ENCODE data around the gene IRX6. TPM values are rescaled to one million over a fixed set of nuclear protein-coding genes. Genes with fewer than 3 reads are reported as not detected.

IRX6 gene
- total RNA-seq, 1 donor from 2014 or later, result not detected

- Histone ChIP-seq H3K27me3 (ENCODE audit: control insufficient read depth in 3 of 3, insufficient read depth in 3 of 3, low read length in 3 of 3) (peaks cover 35 to 65% (median 43%) of the 10 kb centered on the region in 3 donors), H3K9ac (ENCODE audit: low read depth in 1 of 3, low read length in 3 of 3) (no peak overlapping the region), H3K36me3 (ENCODE audit: control insufficient read depth in 3 of 3, insufficient read depth in 3 of 3, low read length in 3 of 3) (peaks cover 0 to 3% (median 0%) of the 10 kb centered on the region in 3 donors), H3K9me3 (ENCODE audit: control insufficient read depth in 3 of 3, low read length in 3 of 3) (no peaks in the 10 kb centered on the region), H3K4me1 (ENCODE audit: control insufficient read depth in 3 of 3, insufficient read depth in 3 of 3, low read length in 3 of 3) (peaks cover 4 to 12% (median 8%) of the 10 kb centered on the region in 3 donors), H3K4me3 (ENCODE audit: low read length in 3 of 3) (peak overlapping the region; percentile 12 to 30 (median 14)), H3K27ac (ENCODE audit: low read depth, low read length) (no peak overlapping the region)
Measured at GRCh38 chr16:55330781-55331647, 7.0 kb downstream of the IRX6 start.

GRCh38 chr16:55331648-55332185 lies 7.7 kb downstream of the IRX6 start:
- no peak overlapping the region for H3K27ac ChIP-seq (ENCODE audit: low read depth, low read length)
- peaks cover 35 to 58% (median 43%) of the 10 kb centered on the region in 3 donors for H3K27me3 ChIP-seq (ENCODE audit: control insufficient read depth in 3 of 3, insufficient read depth in 3 of 3, low read length in 3 of 3)
- H3K36me3 ChIP-seq (ENCODE audit: control insufficient read depth in 3 of 3, insufficient read depth in 3 of 3, low read length in 3 of 3), result peaks cover 0 to 3% (median 0%) of the 10 kb centered on the region in 3 donors
- peaks cover 4 to 12% (median 8%) of the 10 kb centered on the region in 3 donors for H3K4me1 ChIP-seq (ENCODE audit: control insufficient read depth in 3 of 3, insufficient read depth in 3 of 3, low read length in 3 of 3)
- H3K9me3 ChIP-seq (ENCODE audit: control insufficient read depth in 3 of 3, low read length in 3 of 3), result no peaks in the 10 kb centered on the region
- no peak overlapping the region for H3K9ac ChIP-seq (ENCODE audit: low read depth in 1 of 3, low read length in 3 of 3)
- H3K4me3 ChIP-seq (ENCODE audit: low read length in 3 of 3), result peak overlapping the region; percentile 12 to 30 (median 14)

GRCh38 chr16:55333684-55334083 lies 9.7 kb downstream of the IRX6 start:
- peaks cover 23 to 45% (median 29%) of the 10 kb centered on the region in 3 donors for H3K27me3 ChIP-seq (ENCODE audit: control insufficient read depth in 3 of 3, insufficient read depth in 3 of 3, low read length in 3 of 3)
- H3K27ac ChIP-seq (ENCODE audit: low read depth, low read length), result no peak overlapping the region
- H3K4me3 ChIP-seq (ENCODE audit: low read length in 3 of 3), result no peak overlapping the region
- no peak overlapping the region for H3K9ac ChIP-seq (ENCODE audit: low read depth in 1 of 3, low read length in 3 of 3)
- peaks cover 0 to 3% (median 0%) of the 10 kb centered on the region in 3 donors for H3K36me3 ChIP-seq (ENCODE audit: control insufficient read depth in 3 of 3, insufficient read depth in 3 of 3, low read length in 3 of 3)
- H3K4me1 ChIP-seq (ENCODE audit: control insufficient read depth in 3 of 3, insufficient read depth in 3 of 3, low read length in 3 of 3), result peaks cover 4 to 12% (median 8%) of the 10 kb centered on the region in 3 donors
- H3K9me3 ChIP-seq (ENCODE audit: control insufficient read depth in 3 of 3, low read length in 3 of 3), result no peaks in the 10 kb centered on the region

- peaks cover 0 to 6% (median 0%) of the 10 kb centered on the region in 3 donors for H3K27me3 ChIP-seq (ENCODE audit: control insufficient read depth in 3 of 3, insufficient read depth in 3 of 3, low read length in 3 of 3)
- no peaks in the 10 kb centered on the region for H3K36me3 ChIP-seq (ENCODE audit: control insufficient read depth in 3 of 3, insufficient read depth in 3 of 3, low read length in 3 of 3)
- no peaks in the 10 kb centered on the region for H3K9me3 ChIP-seq (ENCODE audit: control insufficient read depth in 3 of 3, low read length in 3 of 3)
- peaks cover 0 to under 1% (median 0%) of the 10 kb centered on the region in 3 donors for H3K4me1 ChIP-seq (ENCODE audit: control insufficient read depth in 3 of 3, insufficient read depth in 3 of 3, low read length in 3 of 3)
- H3K9ac ChIP-seq (ENCODE audit: low read depth in 1 of 3, low read length in 3 of 3), result no peak overlapping the region
- no peak overlapping the region for H3K27ac ChIP-seq (ENCODE audit: low read depth, low read length)
- no peak overlapping the region for H3K4me3 ChIP-seq (ENCODE audit: low read length in 3 of 3)
Measured at GRCh38 chr16:55338646-55339045, 14.6 kb downstream of the IRX6 start.

- Histone ChIP-seq H3K9me3 (ENCODE audit: control insufficient read depth in 3 of 3, low read length in 3 of 3) (no peaks in the 10 kb centered on the region), H3K4me3 (ENCODE audit: low read length in 3 of 3) (no peak overlapping the region), H3K9ac (ENCODE audit: low read depth in 1 of 3, low read length in 3 of 3) (no peak overlapping the region), H3K36me3 (ENCODE audit: control insufficient read depth in 3 of 3, insufficient read depth in 3 of 3, low read length in 3 of 3) (no peaks in the 10 kb centered on the region), H3K27me3 (ENCODE audit: control insufficient read depth in 3 of 3, insufficient read depth in 3 of 3, low read length in 3 of 3) (peaks cover 0 to 10% (median 0%) of the 10 kb centered on the region in 3 donors), H3K4me1 (ENCODE audit: control insufficient read depth in 3 of 3, insufficient read depth in 3 of 3, low read length in 3 of 3) (no peaks in the 10 kb centered on the region), H3K27ac (ENCODE audit: low read depth, low read length) (no peak overlapping the region)
Measured at GRCh38 chr16:55340445-55340844, 16.4 kb downstream of the IRX6 start.

GRCh38 chr16:55341681-55342080 lies 17.7 kb downstream of the IRX6 start:
- H3K36me3 ChIP-seq (ENCODE audit: control insufficient read depth in 3 of 3, insufficient read depth in 3 of 3, low read length in 3 of 3), result no peaks in the 10 kb centered on the region
- no peaks in the 10 kb centered on the region for H3K4me1 ChIP-seq (ENCODE audit: control insufficient read depth in 3 of 3, insufficient read depth in 3 of 3, low read length in 3 of 3)
- no peak overlapping the region for H3K27ac ChIP-seq (ENCODE audit: low read depth, low read length)
- H3K4me3 ChIP-seq (ENCODE audit: low read length in 3 of 3), result no peak overlapping the region
- no peaks in the 10 kb centered on the region for H3K9me3 ChIP-seq (ENCODE audit: control insufficient read depth in 3 of 3, low read length in 3 of 3)
- H3K27me3 ChIP-seq (ENCODE audit: control insufficient read depth in 3 of 3, insufficient read depth in 3 of 3, low read length in 3 of 3), result peaks cover 0 to 10% (median 0%) of the 10 kb centered on the region in 3 donors
- H3K9ac ChIP-seq (ENCODE audit: low read depth in 1 of 3, low read length in 3 of 3), result no peak overlapping the region

GRCh38 chr16:55346475-55346874 lies 22.5 kb downstream of the IRX6 start:
- no peak overlapping the region for H3K27ac ChIP-seq (ENCODE audit: low read depth, low read length)
- peaks cover 0 to 10% (median 0%) of the 10 kb centered on the region in 3 donors for H3K27me3 ChIP-seq (ENCODE audit: control insufficient read depth in 3 of 3, insufficient read depth in 3 of 3, low read length in 3 of 3)
- H3K9ac ChIP-seq (ENCODE audit: low read depth in 1 of 3, low read length in 3 of 3), result no peak overlapping the region
- H3K4me1 ChIP-seq (ENCODE audit: control insufficient read depth in 3 of 3, insufficient read depth in 3 of 3, low read length in 3 of 3), result no peaks in the 10 kb centered on the region
- H3K36me3 ChIP-seq (ENCODE audit: control insufficient read depth in 3 of 3, insufficient read depth in 3 of 3, low read length in 3 of 3), result no peaks in the 10 kb centered on the region
- no peak overlapping the region for H3K4me3 ChIP-seq (ENCODE audit: low read length in 3 of 3)
- H3K9me3 ChIP-seq (ENCODE audit: control insufficient read depth in 3 of 3, low read length in 3 of 3), result no peaks in the 10 kb centered on the region

GRCh38 chr16:55349867-55350266 lies 25.9 kb downstream of the IRX6 start:
- Histone ChIP-seq H3K27ac (ENCODE audit: low read depth, low read length) (no peak overlapping the region), H3K9me3 (ENCODE audit: control insufficient read depth in 3 of 3, low read length in 3 of 3) (peaks cover 0 to 2% (median 0%) of the 10 kb centered on the region in 3 donors), H3K4me1 (ENCODE audit: control insufficient read depth in 3 of 3, insufficient read depth in 3 of 3, low read length in 3 of 3) (no peaks in the 10 kb centered on the region), H3K4me3 (ENCODE audit: low read length in 3 of 3) (no peak overlapping the region), H3K36me3 (ENCODE audit: control insufficient read depth in 3 of 3, insufficient read depth in 3 of 3, low read length in 3 of 3) (no peaks in the 10 kb centered on the region), H3K27me3 (ENCODE audit: control insufficient read depth in 3 of 3, insufficient read depth in 3 of 3, low read length in 3 of 3) (no peaks in the 10 kb centered on the region), H3K9ac (ENCODE audit: low read depth in 1 of 3, low read length in 3 of 3) (no peak overlapping the region)

- Histone ChIP-seq H3K9ac (ENCODE audit: low read depth in 1 of 3, low read length in 3 of 3) (no peak overlapping the region), H3K27ac (ENCODE audit: low read depth, low read length) (no peak overlapping the region), H3K27me3 (ENCODE audit: control insufficient read depth in 3 of 3, insufficient read depth in 3 of 3, low read length in 3 of 3) (no peaks in the 10 kb centered on the region)
Measured at GRCh38 chr16:55350984-55351383, 27.0 kb downstream of the IRX6 start.

GRCh38 chr16:55351936-55352335 lies 27.9 kb downstream of the IRX6 start:
- Histone ChIP-seq H3K27ac (ENCODE audit: low read depth, low read length) (no peak overlapping the region), H3K9me3 (ENCODE audit: control insufficient read depth in 3 of 3, low read length in 3 of 3) (peaks cover 0 to 2% (median 0%) of the 10 kb centered on the region in 3 donors), H3K4me1 (ENCODE audit: control insufficient read depth in 3 of 3, insufficient read depth in 3 of 3, low read length in 3 of 3) (no peaks in the 10 kb centered on the region), H3K4me3 (ENCODE audit: low read length in 3 of 3) (no peak overlapping the region), H3K36me3 (ENCODE audit: control insufficient read depth in 3 of 3, insufficient read depth in 3 of 3, low read length in 3 of 3) (no peaks in the 10 kb centered on the region), H3K27me3 (ENCODE audit: control insufficient read depth in 3 of 3, insufficient read depth in 3 of 3, low read length in 3 of 3) (no peaks in the 10 kb centered on the region), H3K9ac (ENCODE audit: low read depth in 1 of 3, low read length in 3 of 3) (no peak overlapping the region)

More at GRCh38 chr16:55350984-55351383, 27.0 kb downstream of the IRX6 start:
- no peaks in the 10 kb centered on the region for H3K36me3 ChIP-seq (ENCODE audit: control insufficient read depth in 3 of 3, insufficient read depth in 3 of 3, low read length in 3 of 3)
- no peaks in the 10 kb centered on the region for H3K4me1 ChIP-seq (ENCODE audit: control insufficient read depth in 3 of 3, insufficient read depth in 3 of 3, low read length in 3 of 3)
- peaks cover 0 to 2% (median 0%) of the 10 kb centered on the region in 3 donors for H3K9me3 ChIP-seq (ENCODE audit: control insufficient read depth in 3 of 3, low read length in 3 of 3)
- no peak overlapping the region for H3K4me3 ChIP-seq (ENCODE audit: low read length in 3 of 3)

All from skeletal muscle tissue (tissue), 4 donors.